ENCODE measurements around the gene VWA5B2. TPM values are rescaled to one million over a fixed set of nuclear protein-coding genes. Genes with fewer than 3 reads are reported as not detected.
A peak's percentile ranks its signal among the peaks of the same experiment; 100 is the strongest.

VWA5B2 gene
- total RNA-seq, 1 donor from 2014 or later = 0.11 TPM

- Mint-ChIP-seq H3K27me3 (ENCODE audit: unreplicated experiment) (no peaks in the 10 kb centered on the region), H3K4me1 (ENCODE audit: unreplicated experiment) (peaks cover 7% of the 10 kb centered on the region), H3K9me3 (ENCODE audit: unreplicated experiment) (no peaks in the 10 kb centered on the region)
Observed at GRCh38 chr3:184249412-184250166, 20.2 kb downstream of the VWA5B2 start, which contains the start of gene EEF1AKMT4. Gene EEF1AKMT4 (plus strand): TSS chr3:184249672. CDS start chr3:184249695, 23 bp downstream.

GRCh38 chr3:184250167-184250828 lies 20.9 kb downstream of the VWA5B2 start:
- peak; percentile 94 for DNase-seq (ENCODE audit: extremely low spot score, unreplicated experiment)
- TF ChIP-seq CTCF (IDR thresholded peaks at IDR 0.05) = peak; percentile 95
- H3K9me3 Mint-ChIP-seq (ENCODE audit: unreplicated experiment) = no peaks in the 10 kb centered on the region
- peaks cover 5% of the 10 kb centered on the region for H3K36me3 Mint-ChIP-seq (ENCODE audit: unreplicated experiment)
- H3K27me3 Mint-ChIP-seq (ENCODE audit: unreplicated experiment) = no peaks in the 10 kb centered on the region
- peaks cover 7% of the 10 kb centered on the region for H3K4me1 Mint-ChIP-seq (ENCODE audit: unreplicated experiment)
- peak overlapping the region; percentile 41 for H3K27ac Mint-ChIP-seq (ENCODE audit: unreplicated experiment)
- H3K4me3 Mint-ChIP-seq (ENCODE audit: unreplicated experiment) = peak overlapping the region; percentile 93

More at GRCh38 chr3:184249412-184250166, 20.2 kb downstream of the VWA5B2 start, which contains the start of gene EEF1AKMT4:
- Mint-ChIP-seq H3K36me3 (ENCODE audit: unreplicated experiment) (peaks cover 12% of the 10 kb centered on the region), H3K4me3 (ENCODE audit: unreplicated experiment) (peak within 1 kb of the TSS; percentile 93), H3K27ac (ENCODE audit: unreplicated experiment) (peak within 1 kb of the TSS; percentile 93)
- peak; percentile 98 for DNase-seq (ENCODE audit: extremely low spot score, unreplicated experiment)
- TF ChIP-seq CTCF (IDR thresholded peaks at IDR 0.05) = peak; percentile 50

- TF ChIP-seq CTCF (IDR thresholded peaks at IDR 0.05) = no peak
- peaks cover 10% of the 10 kb centered on the region for H3K36me3 Mint-ChIP-seq (ENCODE audit: unreplicated experiment)
- peaks cover 7% of the 10 kb centered on the region for H3K4me1 Mint-ChIP-seq (ENCODE audit: unreplicated experiment)
- DNase-seq (ENCODE audit: extremely low spot score, unreplicated experiment) = no peak
- H3K27me3 Mint-ChIP-seq (ENCODE audit: unreplicated experiment) = peaks cover 5% of the 10 kb centered on the region
- H3K4me3 Mint-ChIP-seq (ENCODE audit: unreplicated experiment) = no peak overlapping the region
- H3K27ac Mint-ChIP-seq (ENCODE audit: unreplicated experiment) = no peak overlapping the region
- H3K9me3 Mint-ChIP-seq (ENCODE audit: unreplicated experiment) = no peaks in the 10 kb centered on the region
Observed at GRCh38 chr3:184255291-184256039, 26.1 kb downstream of the VWA5B2 start.

- Mint-ChIP-seq H3K4me1 (ENCODE audit: unreplicated experiment) (peaks cover 17% of the 10 kb centered on the region), H3K4me3 (ENCODE audit: unreplicated experiment) (no peak overlapping the region), H3K9me3 (ENCODE audit: unreplicated experiment) (no peaks in the 10 kb centered on the region), H3K27me3 (ENCODE audit: unreplicated experiment) (peaks cover 13% of the 10 kb centered on the region), H3K27ac (ENCODE audit: unreplicated experiment) (no peak overlapping the region), H3K36me3 (ENCODE audit: unreplicated experiment) (peaks cover 10% of the 10 kb centered on the region)
- TF ChIP-seq CTCF (IDR thresholded peaks at IDR 0.05) = no peak
- no peak for DNase-seq (ENCODE audit: extremely low spot score, unreplicated experiment)
Observed at GRCh38 chr3:184257083-184257915, 27.9 kb downstream of the VWA5B2 start.
